ENCODE results near the gene B3GLCT.
"Not testable (repeated sequence)": the region's sequence is repeated elsewhere in the genome, so short reads cannot be mapped to it uniquely, and the experiment has no call there.

DNA sequence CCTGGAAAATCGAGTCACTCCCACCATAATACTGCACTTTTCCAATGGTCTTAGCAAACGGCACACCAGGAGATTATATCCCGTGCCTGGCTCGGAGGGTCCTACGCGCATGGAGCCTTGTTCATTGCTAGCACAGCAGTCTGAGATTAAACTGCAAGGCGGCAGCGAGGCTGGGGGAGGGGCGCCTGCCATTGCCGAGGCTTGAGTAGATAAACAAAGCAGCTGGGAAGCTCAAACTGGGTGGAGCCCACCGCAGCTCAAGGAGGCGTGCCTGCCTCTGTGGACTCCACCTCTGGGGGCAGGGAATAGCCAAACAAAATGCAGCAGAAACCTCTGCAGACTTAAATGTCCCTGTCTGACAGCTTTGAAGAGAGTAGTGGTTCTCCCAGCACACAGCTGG is 141.1 kb downstream of the B3GLCT start:
- not testable (repeated sequence) for TF ChIP-seq RXRA (IDR thresholded peaks at IDR 0.05); RAD21 (IDR thresholded peaks at IDR 0.05); ATF3 (IDR thresholded peaks at IDR 0.05); TAF1 (conservative IDR thresholded peaks at IDR 0.05); EGR1 (IDR thresholded peaks at IDR 0.05; ENCODE audit: low read depth in 2 of 2); GABPA (IDR thresholded peaks at IDR 0.05 in 1 of 2, conservative IDR thresholded peaks at IDR 0.05 in 1 of 2); SP1 (IDR thresholded peaks at IDR 0.05); REST (IDR thresholded peaks at IDR 0.05); MAX (IDR thresholded peaks at IDR 0.05); YY1 (IDR thresholded peaks at IDR 0.05); JUND (IDR thresholded peaks at IDR 0.05)
- TF ChIP-seq, protein P1, sequence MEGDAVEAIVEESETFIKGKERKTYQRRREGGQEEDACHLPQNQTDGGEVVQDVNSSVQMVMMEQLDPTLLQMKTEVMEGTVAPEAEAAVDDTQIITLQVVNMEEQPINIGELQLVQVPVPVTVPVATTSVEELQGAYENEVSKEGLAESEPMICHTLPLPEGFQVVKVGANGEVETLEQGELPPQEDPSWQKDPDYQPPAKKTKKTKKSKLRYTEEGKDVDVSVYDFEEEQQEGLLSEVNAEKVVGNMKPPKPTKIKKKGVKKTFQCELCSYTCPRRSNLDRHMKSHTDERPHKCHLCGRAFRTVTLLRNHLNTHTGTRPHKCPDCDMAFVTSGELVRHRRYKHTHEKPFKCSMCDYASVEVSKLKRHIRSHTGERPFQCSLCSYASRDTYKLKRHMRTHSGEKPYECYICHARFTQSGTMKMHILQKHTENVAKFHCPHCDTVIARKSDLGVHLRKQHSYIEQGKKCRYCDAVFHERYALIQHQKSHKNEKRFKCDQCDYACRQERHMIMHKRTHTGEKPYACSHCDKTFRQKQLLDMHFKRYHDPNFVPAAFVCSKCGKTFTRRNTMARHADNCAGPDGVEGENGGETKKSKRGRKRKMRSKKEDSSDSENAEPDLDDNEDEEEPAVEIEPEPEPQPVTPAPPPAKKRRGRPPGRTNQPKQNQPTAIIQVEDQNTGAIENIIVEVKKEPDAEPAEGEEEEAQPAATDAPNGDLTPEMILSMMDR (IDR thresholded peaks at IDR 0.05; ENCODE audit: low read depth, low read length, missing input control) = not testable (repeated sequence)

All from liver (tissue), 3 donors.